B cell (primary cell): ENCODE results near the gene TCP11L2. TPM values are rescaled to one million over a fixed set of nuclear protein-coding genes. Genes with fewer than 3 reads are reported as not detected.

Experiments used
- ATAC-seq: fragments of 200-7000 bp; cut with Tn5 transposase; one replicate; pipeline ENCODE4 v1.10.0; 2021; ENCODE audit warnings: low read depth, mild to moderate bottlenecking, moderate number of reproducible peaks, moderate library complexity
- CTCF ChIA-PET: fragments of 350-600 bp; sonication (Branson Sonifier 250); formaldehyde crosslinking; loops from one replicate; lab custom pipeline; 2021; ENCODE audit warnings: antibody characterized with exemption, inconsistent platforms; lab: Charles Lee
- POLR2A ChIA-PET: fragments of 350-600 bp; sonication (Branson Sonifier 250); formaldehyde crosslinking; loops from one replicate; lab custom pipeline; 2021; ENCODE audit warnings: antibody characterized with exemption; lab: Charles Lee
- DNase-seq: peaks from one replicate; pipeline ENCODE4 v3.0.0; 2013
- H2AFZ ChIP-seq: 2 replicates; pipeline ENCODE4 v1.6.1; 2012; ENCODE audit warnings: mild to moderate bottlenecking, low read depth, low read length; ENCODE audit not compliant: insufficient read depth, poor library complexity, severe bottlenecking
- H3K27ac ChIP-seq, 2 donors: 1 replicate in 1 of 2; 2 replicates in 1 of 2; pipeline ENCODE4 v1.5.1; 2012 to 2013; ENCODE audit warnings: low read length in 2 of 2, mild to moderate bottlenecking in 2 of 2, moderate library complexity in 1 of 2
- H3K27me3 ChIP-seq, 4 experiments: fragments of 200-600 bp in 1 of 4; sonication (generic) in 1 of 4; replicated peaks in 1 of 4; 1 replicate in 2 of 4; 2 replicates in 2 of 4; pipeline versions ENCODE4 v1.6.1 to v1.7.0; 2013 to 2016; ENCODE audit warnings: low read length in 3 of 4, mild to moderate bottlenecking in 2 of 4, mixed read lengths in 1 of 4, moderate library complexity in 1 of 4; ENCODE audit not compliant: insufficient read depth in 4 of 4, control insufficient read depth in 3 of 4; ENCODE audit errors: control extremely low read depth in 1 of 4
- H3K36me3 ChIP-seq, 2 experiments: replicated peaks in 1 of 2; 1 replicate in 1 of 2; 2 replicates in 1 of 2; pipeline versions ENCODE4 v1.6.1 to v1.7.1; 2013; ENCODE audit warnings: low read length in 1 of 2; ENCODE audit not compliant: insufficient read depth in 2 of 2, control insufficient read depth in 1 of 2; ENCODE audit errors: control extremely low read depth in 1 of 2, extremely low read depth in 1 of 2
- H3K4me1 ChIP-seq, 2 donors: fragments of 200-600 bp in 1 of 2; sonication (generic) in 1 of 2; 1 replicate in 1 of 2; 2 replicates in 1 of 2; pipeline versions ENCODE4 v1.5.1 to v1.6.1; 2013 to 2017; ENCODE audit warnings: low read length in 2 of 2; ENCODE audit not compliant: control insufficient read depth in 2 of 2, insufficient read depth in 2 of 2
- H3K4me2 ChIP-seq: replicated peaks from 2 replicates; pipeline ENCODE3; 2012; ENCODE audit warnings: mild to moderate bottlenecking, low read depth, low read length; ENCODE audit not compliant: poor library complexity, severe bottlenecking
- H3K4me3 ChIP-seq, 5 experiments: fragments of 200-600 bp in 1 of 5; sonication (generic) in 1 of 5; 1 replicate in 3 of 5; 2 replicates in 2 of 5; pipeline versions ENCODE4 v1.5.1 to v1.7.0; 2011 to 2016; ENCODE audit warnings: low read length in 4 of 5, mild to moderate bottlenecking in 4 of 5, low read depth in 2 of 5, control low read depth in 1 of 5, moderate library complexity in 1 of 5; ENCODE audit not compliant: insufficient read depth in 1 of 5; ENCODE audit errors: control extremely low read depth in 1 of 5, extremely low read depth in 1 of 5
- H3K79me2 ChIP-seq: fragments of 200-600 bp; sonication (generic); one replicate; pipeline ENCODE4 v1.6.0; 2016; ENCODE audit warnings: low read length; ENCODE audit not compliant: control insufficient read depth, insufficient read depth
- H3K9ac ChIP-seq: fragments of 200-600 bp; sonication (generic); 2 replicates; pipeline ENCODE4 v1.6.1; 2017; ENCODE audit warnings: mild to moderate bottlenecking, low read length, moderate library complexity
- H3K9me3 ChIP-seq, 3 donors: one replicate each; pipeline versions ENCODE4 v1.6.1 to v1.7.1; 2013; ENCODE audit warnings: low read length in 2 of 3; ENCODE audit not compliant: control insufficient read depth in 2 of 3, insufficient read depth in 1 of 3; ENCODE audit errors: control extremely low read depth in 1 of 3
- H4K20me1 ChIP-seq: 2 replicates; pipeline ENCODE4 v1.6.0; 2012; ENCODE audit warnings: mild to moderate bottlenecking, low read length; ENCODE audit not compliant: insufficient read depth, control insufficient read depth, poor library complexity, severe bottlenecking
- H3K27ac Mint-ChIP-seq: one replicate; pipeline ENCODE4 v1.8.0; 2021; ENCODE audit warnings: mixed read lengths
- H3K27me3 Mint-ChIP-seq: one replicate; pipeline ENCODE4 v1.8.0; 2021; ENCODE audit warnings: mixed read lengths
- H3K4me1 Mint-ChIP-seq: one replicate; pipeline ENCODE4 v1.8.0; 2021; ENCODE audit warnings: mixed read lengths
- H3K4me3 Mint-ChIP-seq: one replicate; pipeline ENCODE4 v1.8.0; 2021; ENCODE audit warnings: mixed read lengths
- H3K9me3 Mint-ChIP-seq: one replicate; pipeline ENCODE4 v1.8.0; 2022; ENCODE audit warnings: mixed read lengths; ENCODE audit not compliant: insufficient read depth
- CTCF ChIP-seq: fragments of 200-600 bp; IDR thresholded peaks from one replicate; pipeline ENCODE4 v1.8.0; 2022; ENCODE audit warnings: antibody characterized with exemption, mild to moderate bottlenecking
- EZH2 ChIP-seq: IDR thresholded peaks from 2 replicates; pipeline ENCODE4 v1.6.1; 2012; ENCODE audit warnings: borderline replicate concordance, low read depth, mild to moderate bottlenecking, moderate library complexity, low read length; ENCODE audit not compliant: insufficient read depth, poor library complexity, severe bottlenecking
- WGBS: methylation state at CpG from one replicate; pipeline ENCODE4 v1.1.5; 2013; ENCODE audit warnings: missing lambda C conversion rate; ENCODE audit not compliant: insufficient coverage; 5-methylcytosine and 5-hydroxymethylcytosine counted together
- intact Hi-C: fragments of 100-400 bp; cut with micrococcal nuclease; formaldehyde crosslinking; loops from one replicate; pipeline ENCODE4 v1.10.0; 2022
- polyA minus RNA-seq: library from RNA; depleted of rRNA, polyadenylated mRNA; stranded (reverse); fragments of >200 nt; gene quantifications from 2 replicates; pipeline ENCODE4 v1.2.3, GENCODE V29; 2012
- polyA plus RNA-seq: library from polyadenylated mRNA; depleted of rRNA; stranded (reverse); fragments of >200 nt; gene quantifications from 2 replicates; pipeline ENCODE4 v1.2.3, GENCODE V29; 2012
- total RNA-seq, 2 donors: library from RNA; stranded (reverse); fragments of 120-200 nt in 1 of 2; gene quantifications; 1 replicate in 1 of 2; 2 replicates in 1 of 2; pipeline versions ENCODE4 v1.2.3 to v1.2.4, GENCODE V29; 2013 to 2022

TCP11L2 gene
- 306 and 315 TPM in 2 replicates for total RNA-seq
- total RNA-seq (2013): 104 TPM
- polyA plus RNA-seq: 30.4 and 36.9 TPM in 2 replicates
- 85.3 and 109 TPM in 2 replicates for polyA minus RNA-seq

GRCh38 chr12:106302401-106303201 lies at the start of gene TCP11L2:
Gene TCP11L2 (plus strand): TSS chr12:106302733. CDS start chr12:106311076, 8,343 bp downstream.
- Histone ChIP-seq H4K20me1 (peaks cover 35% of the 10 kb centered on the region), H3K27me3 (no peaks in the 10 kb centered on the region), H3K4me2 (peak within 1 kb of the TSS; percentile 87), H3K36me3 (peaks cover 5 to 13% of the 10 kb centered on the region in 2 experiments), H3K9ac (peak within 1 kb of the TSS; percentile 99), H3K79me2 (peaks cover 35% of the 10 kb centered on the region), H2AFZ (peak within 1 kb of the TSS; percentile 79), H3K9me3 (no peaks in the 10 kb centered on the region), H3K4me3 (peak within 1 kb of the TSS; percentile 84 to 100 (median 99)), H3K27ac (peak within 1 kb of the TSS; percentile 98 to 99), H3K4me1 (peaks cover 43 to 48% of the 10 kb centered on the region in 2 donors)
- H3K27ac Mint-ChIP-seq: peak within 1 kb of the TSS; percentile 100
- ATAC-seq (peak; percentile 58), DNase-seq (peak; percentile 96)
- WGBS: under 1% methylated on average over 72 of the region's 76 CpGs
- no peaks in the 10 kb centered on the region for H3K9me3 Mint-ChIP-seq
- TF ChIP-seq EZH2: no peak
- intact Hi-C loops: loop anchor here (1.0 to 5.0 kb wide), 4 partner anchors 55 to 790 kb away; partner anchors contain the start of genes CRY1, POLR3B, RIC8B and TMEM263
- H3K27me3 Mint-ChIP-seq: no peaks in the 10 kb centered on the region
- peak within 1 kb of the TSS; percentile 94 for H3K4me3 Mint-ChIP-seq
- H3K4me1 Mint-ChIP-seq: peaks cover 65% of the 10 kb centered on the region
- ChIA-PET POLR2A (interaction anchor here (1.2 to 5.4 kb wide), 8 partner anchors 10 to 653 kb away, joined by 3 to 62 read pairs (median 13); partner anchors contain the start of genes CKAP4, POLR3B and TMEM263), CTCF (interaction anchor here (1.0 to 11.3 kb wide), 10 partner anchors 9 to 76 kb away, joined by 3 to 158 read pairs (median 8); partner anchors contain the start of gene POLR3B)

- Histone ChIP-seq H4K20me1 (no peaks in the 10 kb centered on the region), H3K4me2 (no peak overlapping the region), H3K4me1 (peaks cover 6 to 22% of the 10 kb centered on the region in 2 donors), H3K27ac (no peak overlapping the region), H3K9me3 (peaks cover 0 to 3% (median 0%) of the 10 kb centered on the region in 3 donors), H3K4me3 (no peak overlapping the region), H2AFZ (no peak overlapping the region), H3K27me3 (peaks cover 0 to 10% (median 0%) of the 10 kb centered on the region in 4 experiments), H3K79me2 (no peaks in the 10 kb centered on the region), H3K9ac (no peak overlapping the region), H3K36me3 (no peaks in the 10 kb centered on the region)
- no peaks in the 10 kb centered on the region for H3K9me3 Mint-ChIP-seq
- H3K4me1 Mint-ChIP-seq: peaks cover 24% of the 10 kb centered on the region
- TF ChIP-seq CTCF (no peak), EZH2 (no peak)
- ChIA-PET CTCF (interaction anchor here (1.2 to 9.0 kb wide), 6 partner anchors 25 to 47 kb away, joined by 3 to 58 read pairs (median 3); no protein-coding TSS in a partner anchor), POLR2A (no interaction called here)
- no peak for DNase-seq
- intact Hi-C loops: no loop called here
- 100% methylated on average over 3 of the region's 3 CpGs for WGBS
- H3K27ac Mint-ChIP-seq: no peak overlapping the region
- H3K4me3 Mint-ChIP-seq: no peak overlapping the region
- H3K27me3 Mint-ChIP-seq: no peaks in the 10 kb centered on the region
- no peak for ATAC-seq
Measured at GRCh38 chr12:106254724-106255123, 47.8 kb upstream of the TCP11L2 start.
